Measurements from ENCODE around the gene RTKN2.

DNA sequence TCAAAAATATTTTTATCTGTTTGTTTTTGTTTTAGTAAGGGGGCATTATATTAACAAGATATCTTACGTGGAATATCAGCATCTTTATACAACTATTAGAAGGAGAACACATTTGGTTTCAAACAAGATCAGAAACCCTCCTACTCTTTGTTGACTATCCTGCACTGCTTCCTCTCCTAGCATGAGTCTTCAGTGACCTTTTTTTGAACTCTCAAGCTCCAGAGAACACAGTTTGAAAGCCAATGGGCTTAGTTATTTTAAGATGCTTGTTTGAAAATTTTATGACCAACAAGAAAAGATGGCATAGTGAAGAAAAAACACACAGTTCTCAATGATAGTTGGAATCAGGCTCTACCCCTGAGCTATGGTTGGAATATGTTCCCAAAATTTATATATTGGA, 37.2 kb upstream of the RTKN2 start:
- TF ChIP-seq, protein P1, sequence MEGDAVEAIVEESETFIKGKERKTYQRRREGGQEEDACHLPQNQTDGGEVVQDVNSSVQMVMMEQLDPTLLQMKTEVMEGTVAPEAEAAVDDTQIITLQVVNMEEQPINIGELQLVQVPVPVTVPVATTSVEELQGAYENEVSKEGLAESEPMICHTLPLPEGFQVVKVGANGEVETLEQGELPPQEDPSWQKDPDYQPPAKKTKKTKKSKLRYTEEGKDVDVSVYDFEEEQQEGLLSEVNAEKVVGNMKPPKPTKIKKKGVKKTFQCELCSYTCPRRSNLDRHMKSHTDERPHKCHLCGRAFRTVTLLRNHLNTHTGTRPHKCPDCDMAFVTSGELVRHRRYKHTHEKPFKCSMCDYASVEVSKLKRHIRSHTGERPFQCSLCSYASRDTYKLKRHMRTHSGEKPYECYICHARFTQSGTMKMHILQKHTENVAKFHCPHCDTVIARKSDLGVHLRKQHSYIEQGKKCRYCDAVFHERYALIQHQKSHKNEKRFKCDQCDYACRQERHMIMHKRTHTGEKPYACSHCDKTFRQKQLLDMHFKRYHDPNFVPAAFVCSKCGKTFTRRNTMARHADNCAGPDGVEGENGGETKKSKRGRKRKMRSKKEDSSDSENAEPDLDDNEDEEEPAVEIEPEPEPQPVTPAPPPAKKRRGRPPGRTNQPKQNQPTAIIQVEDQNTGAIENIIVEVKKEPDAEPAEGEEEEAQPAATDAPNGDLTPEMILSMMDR (IDR thresholded peaks at IDR 0.05; ENCODE audit: poor library complexity): no peak
- no peak for TF ChIP-seq EZH2 (IDR thresholded peaks at IDR 0.05; ENCODE audit: borderline replicate concordance)

Measured in hepatocyte (in vitro differentiated cells).